ENCODE measurements around the gene ZNF225.

ZNF225 gene

DNA sequence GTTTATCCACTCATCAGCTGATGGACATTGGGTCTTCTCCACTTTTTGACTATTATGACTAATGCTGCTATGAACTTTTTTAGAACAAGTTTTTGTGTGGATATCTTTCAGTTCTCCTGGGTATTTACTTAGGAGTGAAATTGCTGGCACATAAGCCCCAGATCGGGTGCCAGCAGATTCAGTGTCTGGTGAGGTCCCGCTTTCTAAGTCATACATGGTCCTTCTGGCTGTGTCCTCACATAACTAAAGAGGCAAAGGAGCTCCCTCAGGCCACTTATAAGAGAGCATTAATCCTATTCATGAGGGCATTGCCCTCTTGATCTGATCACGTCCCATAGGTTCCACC is 51.1 kb downstream of the ZNF225 start (continued):
- TF ChIP-seq, protein P1, sequence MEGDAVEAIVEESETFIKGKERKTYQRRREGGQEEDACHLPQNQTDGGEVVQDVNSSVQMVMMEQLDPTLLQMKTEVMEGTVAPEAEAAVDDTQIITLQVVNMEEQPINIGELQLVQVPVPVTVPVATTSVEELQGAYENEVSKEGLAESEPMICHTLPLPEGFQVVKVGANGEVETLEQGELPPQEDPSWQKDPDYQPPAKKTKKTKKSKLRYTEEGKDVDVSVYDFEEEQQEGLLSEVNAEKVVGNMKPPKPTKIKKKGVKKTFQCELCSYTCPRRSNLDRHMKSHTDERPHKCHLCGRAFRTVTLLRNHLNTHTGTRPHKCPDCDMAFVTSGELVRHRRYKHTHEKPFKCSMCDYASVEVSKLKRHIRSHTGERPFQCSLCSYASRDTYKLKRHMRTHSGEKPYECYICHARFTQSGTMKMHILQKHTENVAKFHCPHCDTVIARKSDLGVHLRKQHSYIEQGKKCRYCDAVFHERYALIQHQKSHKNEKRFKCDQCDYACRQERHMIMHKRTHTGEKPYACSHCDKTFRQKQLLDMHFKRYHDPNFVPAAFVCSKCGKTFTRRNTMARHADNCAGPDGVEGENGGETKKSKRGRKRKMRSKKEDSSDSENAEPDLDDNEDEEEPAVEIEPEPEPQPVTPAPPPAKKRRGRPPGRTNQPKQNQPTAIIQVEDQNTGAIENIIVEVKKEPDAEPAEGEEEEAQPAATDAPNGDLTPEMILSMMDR (tag by site-specific recombination; IDR thresholded peaks at IDR 0.05) = no peak
- TF ChIP-seq ZNF670 (tag by site-specific recombination; IDR thresholded peaks at IDR 0.05; ENCODE audit: low read depth) = no peak; the same call in 1 of the 2 replicates
- no peak for TF ChIP-seq ZNF629 (tag by site-specific recombination; IDR thresholded peaks at IDR 0.05)
- TF ChIP-seq TRIM28 (IDR thresholded peaks at IDR 0.05; ENCODE audit: borderline replicate concordance, low read length) = no peak
- peak; percentile 73; the same call in 1 of the 2 replicates for TF ChIP-seq ZNF184 (tag by site-specific recombination; IDR thresholded peaks at IDR 0.05)
- TF ChIP-seq ZNF202 (tag by site-specific recombination; IDR thresholded peaks at IDR 0.05; ENCODE audit: borderline replicate concordance) = no peak
- TF ChIP-seq GLIS1 (tag by site-specific recombination; IDR thresholded peaks at IDR 0.05) = no peak
- no peak for TF ChIP-seq YY1 (tag by site-specific recombination; IDR thresholded peaks at IDR 0.05)
- no peak for TF ChIP-seq KLF7 (tag by site-specific recombination; IDR thresholded peaks at IDR 0.05; ENCODE audit: borderline replicate concordance)
- no peak for TF ChIP-seq ZNF23 (tag by site-specific recombination; IDR thresholded peaks at IDR 0.05; ENCODE audit: borderline replicate concordance)
- 0 out of 2 replicates have a peak, but pooled peaks have one; percentile 8 for TF ChIP-seq ZNF791 (tag by site-specific recombination; IDR thresholded peaks at IDR 0.05)
- TF ChIP-seq, protein P2, sequence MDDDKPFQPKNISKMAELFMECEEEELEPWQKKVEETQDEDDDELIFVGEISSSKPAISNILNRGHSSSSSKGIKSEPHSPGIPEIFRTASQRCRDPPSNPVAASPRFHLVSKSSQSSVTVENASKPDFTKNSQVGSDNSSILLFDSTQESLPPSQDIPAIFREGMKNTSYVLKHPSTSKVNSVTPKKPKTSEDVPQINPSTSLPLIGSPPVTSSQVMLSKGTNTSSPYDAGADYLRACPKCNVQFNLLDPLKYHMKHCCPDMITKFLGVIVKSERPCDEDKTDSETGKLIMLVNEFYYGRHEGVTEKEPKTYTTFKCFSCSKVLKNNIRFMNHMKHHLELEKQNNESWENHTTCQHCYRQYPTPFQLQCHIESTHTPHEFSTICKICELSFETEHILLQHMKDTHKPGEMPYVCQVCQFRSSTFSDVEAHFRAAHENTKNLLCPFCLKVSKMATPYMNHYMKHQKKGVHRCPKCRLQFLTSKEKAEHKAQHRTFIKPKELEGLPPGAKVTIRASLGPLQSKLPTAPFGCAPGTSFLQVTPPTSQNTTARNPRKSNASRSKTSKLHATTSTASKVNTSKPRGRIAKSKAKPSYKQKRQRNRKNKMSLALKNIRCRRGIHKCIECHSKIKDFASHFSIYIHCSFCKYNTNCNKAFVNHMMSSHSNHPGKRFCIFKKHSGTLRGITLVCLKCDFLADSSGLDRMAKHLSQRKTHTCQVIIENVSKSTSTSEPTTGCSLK (tag by site-specific recombination; IDR thresholded peaks at IDR 0.05) = no peak
- no peak for TF ChIP-seq ZNF624 (tag by site-specific recombination; IDR thresholded peaks at IDR 0.05)
- TF ChIP-seq, protein P3, sequence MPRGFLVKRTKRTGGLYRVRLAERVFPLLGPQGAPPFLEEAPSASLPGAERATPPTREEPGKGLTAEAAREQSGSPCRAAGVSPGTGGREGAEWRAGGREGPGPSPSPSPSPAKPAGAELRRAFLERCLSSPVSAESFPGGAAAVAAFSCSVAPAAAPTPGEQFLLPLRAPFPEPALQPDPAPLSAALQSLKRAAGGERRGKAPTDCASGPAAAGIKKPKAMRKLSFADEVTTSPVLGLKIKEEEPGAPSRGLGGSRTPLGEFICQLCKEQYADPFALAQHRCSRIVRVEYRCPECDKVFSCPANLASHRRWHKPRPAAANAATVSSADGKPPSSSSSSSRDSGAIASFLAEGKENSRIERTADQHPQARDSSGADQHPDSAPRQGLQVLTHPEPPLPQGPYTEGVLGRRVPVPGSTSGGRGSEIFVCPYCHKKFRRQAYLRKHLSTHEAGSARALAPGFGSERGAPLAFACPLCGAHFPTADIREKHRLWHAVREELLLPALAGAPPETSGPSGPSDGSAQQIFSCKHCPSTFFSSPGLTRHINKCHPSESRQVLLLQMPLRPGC (tag by site-specific recombination; IDR thresholded peaks at IDR 0.05) = no peak
- TF ChIP-seq OSR2 (tag by site-specific recombination; IDR thresholded peaks at IDR 0.05) = no peak
- TF ChIP-seq MEIS1 (CRISPR knock-in tag; IDR thresholded peaks at IDR 0.05; ENCODE audit: borderline replicate concordance) = no peak
- TF ChIP-seq ZNF621 (tag by site-specific recombination; IDR thresholded peaks at IDR 0.05) = no peak
- TF ChIP-seq ZNF112 (tag by site-specific recombination; IDR thresholded peaks at IDR 0.05) = no peak
- no peak for TF ChIP-seq KLF16 (tag by site-specific recombination; IDR thresholded peaks at IDR 0.05)
- no peak for TF ChIP-seq ZBTB1 (tag by site-specific recombination; IDR thresholded peaks at IDR 0.05)
- no peak for TF ChIP-seq BCL11B (tag by site-specific recombination; IDR thresholded peaks at IDR 0.05; ENCODE audit: low read depth)
- TF ChIP-seq, protein P4, sequence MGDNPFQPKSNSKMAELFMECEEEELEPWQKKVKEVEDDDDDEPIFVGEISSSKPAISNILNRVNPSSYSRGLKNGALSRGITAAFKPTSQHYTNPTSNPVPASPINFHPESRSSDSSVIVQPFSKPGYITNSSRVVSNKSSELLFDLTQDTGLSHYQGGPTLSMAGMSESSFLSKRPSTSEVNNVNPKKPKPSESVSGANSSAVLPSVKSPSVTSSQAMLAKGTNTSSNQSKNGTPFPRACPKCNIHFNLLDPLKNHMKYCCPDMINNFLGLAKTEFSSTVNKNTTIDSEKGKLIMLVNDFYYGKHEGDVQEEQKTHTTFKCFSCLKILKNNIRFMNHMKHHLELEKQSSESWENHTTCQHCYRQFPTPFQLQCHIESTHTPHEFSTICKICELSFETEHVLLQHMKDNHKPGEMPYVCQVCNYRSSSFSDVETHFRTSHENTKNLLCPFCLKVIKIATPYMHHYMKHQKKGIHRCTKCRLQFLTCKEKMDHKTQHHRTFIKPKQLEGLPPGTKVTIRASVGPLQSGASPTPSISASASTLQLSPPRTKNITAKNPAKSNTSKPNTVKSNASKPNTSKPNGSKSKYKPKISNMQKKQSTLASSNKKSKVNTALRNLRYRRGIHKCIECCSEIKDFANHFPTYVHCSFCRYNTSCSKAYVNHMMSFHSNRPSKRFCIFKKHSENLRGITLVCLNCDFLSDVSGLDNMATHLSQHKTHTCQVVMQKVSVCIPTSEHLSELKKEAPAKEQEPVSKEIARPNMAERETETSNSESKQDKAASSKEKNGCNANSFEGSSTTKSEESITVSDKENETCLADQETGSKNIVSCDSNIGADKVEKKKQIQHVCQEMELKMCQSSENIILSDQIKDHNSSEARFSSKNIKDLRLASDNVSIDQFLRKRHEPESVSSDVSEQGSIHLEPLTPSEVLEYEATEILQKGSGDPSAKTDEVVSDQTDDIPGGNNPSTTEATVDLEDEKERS (tag by site-specific recombination; IDR thresholded peaks at IDR 0.05) = no peak
- no peak for TF ChIP-seq RBAK (tag by site-specific recombination; IDR thresholded peaks at IDR 0.05)
- TF ChIP-seq ZNF155 (tag by site-specific recombination; IDR thresholded peaks at IDR 0.05) = no peak
- 0 out of 2 replicates have a peak, but pooled peaks have one; percentile 5 for TF ChIP-seq ZNF19 (tag by site-specific recombination; IDR thresholded peaks at IDR 0.05; ENCODE audit: low read depth)
- TF ChIP-seq, protein P5, sequence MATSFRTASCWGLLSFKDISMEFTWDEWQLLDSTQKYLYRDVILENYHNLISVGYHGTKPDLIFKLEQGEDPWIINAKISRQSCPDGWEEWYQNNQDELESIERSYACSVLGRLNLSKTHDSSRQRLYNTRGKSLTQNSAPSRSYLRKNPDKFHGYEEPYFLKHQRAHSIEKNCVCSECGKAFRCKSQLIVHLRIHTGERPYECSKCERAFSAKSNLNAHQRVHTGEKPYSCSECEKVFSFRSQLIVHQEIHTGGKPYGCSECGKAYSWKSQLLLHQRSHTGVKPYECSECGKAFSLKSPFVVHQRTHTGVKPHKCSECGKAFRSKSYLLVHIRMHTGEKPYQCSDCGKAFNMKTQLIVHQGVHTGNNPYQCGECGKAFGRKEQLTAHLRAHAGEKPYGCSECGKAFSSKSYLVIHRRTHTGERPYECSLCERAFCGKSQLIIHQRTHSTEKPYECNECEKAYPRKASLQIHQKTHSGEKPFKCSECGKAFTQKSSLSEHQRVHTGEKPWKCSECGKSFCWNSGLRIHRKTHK (tag by site-specific recombination; IDR thresholded peaks at IDR 0.05) = no peak
- TF ChIP-seq ZNF664 (tag by site-specific recombination; IDR thresholded peaks at IDR 0.05) = no peak
- TF ChIP-seq, protein P6, sequence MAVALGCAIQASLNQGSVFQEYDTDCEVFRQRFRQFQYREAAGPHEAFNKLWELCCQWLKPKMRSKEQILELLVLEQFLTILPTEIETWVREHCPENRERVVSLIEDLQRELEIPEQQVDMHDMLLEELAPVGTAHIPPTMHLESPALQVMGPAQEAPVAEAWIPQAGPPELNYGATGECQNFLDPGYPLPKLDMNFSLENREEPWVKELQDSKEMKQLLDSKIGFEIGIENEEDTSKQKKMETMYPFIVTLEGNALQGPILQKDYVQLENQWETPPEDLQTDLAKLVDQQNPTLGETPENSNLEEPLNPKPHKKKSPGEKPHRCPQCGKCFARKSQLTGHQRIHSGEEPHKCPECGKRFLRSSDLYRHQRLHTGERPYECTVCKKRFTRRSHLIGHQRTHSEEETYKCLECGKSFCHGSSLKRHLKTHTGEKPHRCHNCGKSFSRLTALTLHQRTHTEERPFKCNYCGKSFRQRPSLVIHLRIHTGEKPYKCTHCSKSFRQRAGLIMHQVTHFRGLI (tag by site-specific recombination; IDR thresholded peaks at IDR 0.05) = no peak
- no peak for TF ChIP-seq SETDB1 (IDR thresholded peaks at IDR 0.05; ENCODE audit: insufficient read length, low read length)

Data from HEK293 (cell line).